HUES64 (cell line): ENCODE data around the gene SLC16A1.
"Not testable (repeated sequence)": the region's sequence is repeated elsewhere in the genome, so short reads cannot be mapped to it uniquely, and the experiment has no call there.

Experiments used
- H3K27ac ChIP-seq: 2 replicates; pipeline ENCODE4 v1.7.0; 2013; ENCODE audit warnings: low read depth, low read length, inconsistent platforms
- H3K27me3 ChIP-seq: 2 replicates; pipeline ENCODE4 v1.6.1; 2013; ENCODE audit warnings: mild to moderate bottlenecking, low read length; ENCODE audit not compliant: insufficient read depth
- H3K36me3 ChIP-seq: 2 replicates; pipeline ENCODE4 v1.6.1; 2013; ENCODE audit warnings: mild to moderate bottlenecking, low read length; ENCODE audit not compliant: insufficient read depth
- H3K4me1 ChIP-seq: 2 replicates; pipeline ENCODE4 v1.6.1; 2013; ENCODE audit warnings: mild to moderate bottlenecking, low read length, moderate library complexity; ENCODE audit not compliant: insufficient read depth
- H3K4me3 ChIP-seq: 2 replicates; pipeline ENCODE4 v1.5.1; 2013; ENCODE audit warnings: mild to moderate bottlenecking, low read length, moderate library complexity
- H3K9ac ChIP-seq: 2 replicates; pipeline ENCODE4 v1.6.1; 2013; ENCODE audit warnings: mild to moderate bottlenecking, low read depth, low read length
- H3K9me3 ChIP-seq: 2 replicates; pipeline ENCODE4 v1.6.1; 2013; ENCODE audit warnings: low read depth, low read length; ENCODE audit not compliant: insufficient read depth
- WGBS: fragments of 150-250, 120-280 bp; methylation state at CpG from one replicate; pipeline ENCODE4 v1.1.7; 2013; ENCODE audit warnings: missing lambda C conversion rate; 5-methylcytosine and 5-hydroxymethylcytosine counted together

The SLC16A1 gene

GRCh38 chr1:112964347-112964746 is 8.4 kb upstream of the SLC16A1 start:
- H3K27me3 ChIP-seq, result no peaks in the 10 kb centered on the region
- no peak overlapping the region for H3K4me3 ChIP-seq
- H3K9ac ChIP-seq, result no peak overlapping the region
- no peak overlapping the region for H3K27ac ChIP-seq
- 95% methylated on average over 4 of the region's 4 CpGs for WGBS
- peaks cover 6% of the 10 kb centered on the region for H3K4me1 ChIP-seq
- H3K9me3 ChIP-seq, result no peaks in the 10 kb centered on the region
- H3K36me3 ChIP-seq, result peaks cover 76% of the 10 kb centered on the region

GRCh38 chr1:112961072-112961471 is 5.1 kb upstream of the SLC16A1 start:
- Histone ChIP-seq H3K27me3 (no peaks in the 10 kb centered on the region), H3K4me1 (peaks cover 6% of the 10 kb centered on the region), H3K27ac (no peak overlapping the region), H3K9me3 (no peaks in the 10 kb centered on the region), H3K36me3 (peaks cover 51% of the 10 kb centered on the region), H3K4me3 (no peak overlapping the region), H3K9ac (no peak overlapping the region)
- 98% methylated on average over 4 of the region's 4 CpGs for WGBS

GRCh38 chr1:112960384-112960783 is 4.4 kb upstream of the SLC16A1 start:
- no peaks in the 10 kb centered on the region for H3K9me3 ChIP-seq
- no peak overlapping the region for H3K27ac ChIP-seq
- H3K4me1 ChIP-seq, result peaks cover 6% of the 10 kb centered on the region
- WGBS, result 97% methylated on average over 3 of the region's 3 CpGs
- H3K4me3 ChIP-seq, result no peak overlapping the region
- peaks cover 44% of the 10 kb centered on the region for H3K36me3 ChIP-seq
- no peak overlapping the region for H3K9ac ChIP-seq
- no peaks in the 10 kb centered on the region for H3K27me3 ChIP-seq

- H3K9ac ChIP-seq, H3K27me3 ChIP-seq, H3K9me3 ChIP-seq: not testable (repeated sequence)
- peaks cover 36% of the 10 kb centered on the region for H3K36me3 ChIP-seq
- peaks cover 14% of the 10 kb centered on the region for H3K4me1 ChIP-seq
- H3K4me3 ChIP-seq, result peak overlapping the region; percentile 87
- WGBS, result 93% methylated on average over 7 of the region's 7 CpGs
- H3K27ac ChIP-seq, result peak overlapping the region; percentile 67; the same call in 1 of the 2 replicates
These were observed 2.2 kb upstream of the SLC16A1 start for GRCh38 chr1:112958236-112958635.

- 3% methylated on average over 11 of the region's 11 CpGs for WGBS
- Histone ChIP-seq H3K27me3 (no peaks in the 10 kb centered on the region), H3K9me3 (no peaks in the 10 kb centered on the region), H3K9ac (peak overlapping the region; percentile 87), H3K36me3 (peaks cover 37% of the 10 kb centered on the region), H3K27ac (peak overlapping the region; percentile 93; the same call in 1 of the 2 replicates), H3K4me3 (peak overlapping the region; percentile 87), H3K4me1 (peaks cover 22% of the 10 kb centered on the region)
These were observed 1.3 kb upstream of the SLC16A1 start for GRCh38 chr1:112957133-112957812.

GRCh38 chr1:112956544-112957132 is 642 bp upstream of the SLC16A1 start:
- Histone ChIP-seq H3K9ac (peak overlapping the region; percentile 87), H3K36me3 (peaks cover 37% of the 10 kb centered on the region), H3K4me3 (peak overlapping the region; percentile 87), H3K27me3 (no peaks in the 10 kb centered on the region), H3K9me3 (no peaks in the 10 kb centered on the region), H3K27ac (peak overlapping the region; percentile 93), H3K4me1 (peaks cover 28% of the 10 kb centered on the region)
- 1% methylated on average over 37 of the region's 38 CpGs for WGBS

- Histone ChIP-seq H3K27ac (peak overlapping the region; percentile 93), H3K9ac (peak overlapping the region; percentile 87), H3K9me3 (no peaks in the 10 kb centered on the region), H3K4me3 (peak overlapping the region; percentile 87), H3K4me1 (peaks cover 40% of the 10 kb centered on the region), H3K36me3 (peaks cover 27% of the 10 kb centered on the region), H3K27me3 (no peaks in the 10 kb centered on the region)
- WGBS, result under 1% methylated on average over 29 of the region's 29 CpGs
These were observed 837 bp downstream of the SLC16A1 start for GRCh38 chr1:112954945-112955772.

GRCh38 chr1:112954017-112954650 is 1.9 kb downstream of the SLC16A1 start:
- no peaks in the 10 kb centered on the region for H3K9me3 ChIP-seq
- peaks cover 35% of the 10 kb centered on the region for H3K4me1 ChIP-seq
- peak overlapping the region; percentile 87 for H3K9ac ChIP-seq
- no peak overlapping the region for H3K27ac ChIP-seq
- H3K27me3 ChIP-seq, result no peaks in the 10 kb centered on the region
- H3K36me3 ChIP-seq, result peaks cover 32% of the 10 kb centered on the region
- WGBS, result 29% methylated on average over 4 of the region's 4 CpGs
- peak overlapping the region; percentile 87 for H3K4me3 ChIP-seq

GRCh38 chr1:112950426-112950825 is 5.6 kb downstream of the SLC16A1 start:
- Histone ChIP-seq H3K9ac (no peak overlapping the region), H3K36me3 (peaks cover 50% of the 10 kb centered on the region), H3K27ac (no peak overlapping the region), H3K27me3 (no peaks in the 10 kb centered on the region), H3K4me3 (peak overlapping the region; percentile 6; the same call in 1 of the 2 replicates), H3K9me3 (no peaks in the 10 kb centered on the region), H3K4me1 (peaks cover 35% of the 10 kb centered on the region)
- no CpG with 5 or more reads among the region's 1 CpG for WGBS

GRCh38 chr1:112946683-112947082 is 9.3 kb downstream of the SLC16A1 start:
- H3K9me3 ChIP-seq, result no peaks in the 10 kb centered on the region
- peaks cover 21% of the 10 kb centered on the region for H3K4me1 ChIP-seq
- H3K9ac ChIP-seq, result no peak overlapping the region
- no peak overlapping the region for H3K27ac ChIP-seq
- H3K4me3 ChIP-seq, result no peak overlapping the region
- no peaks in the 10 kb centered on the region for H3K27me3 ChIP-seq
- WGBS, result 93% methylated on average over 3 of the region's 3 CpGs
- peaks cover 58% of the 10 kb centered on the region for H3K36me3 ChIP-seq

GRCh38 chr1:112939810-112940209 is 16.2 kb downstream of the SLC16A1 start:
- Histone ChIP-seq H3K4me3 (no peak overlapping the region), H3K9me3 (no peaks in the 10 kb centered on the region), H3K36me3 (peaks cover 53% of the 10 kb centered on the region), H3K27me3 (no peaks in the 10 kb centered on the region), H3K4me1 (peaks cover 48% of the 10 kb centered on the region), H3K27ac (no peak overlapping the region), H3K9ac (no peak overlapping the region)
- 92% methylated on average over 2 of the region's 3 CpGs for WGBS
